WI38 (cell line): ENCODE data around the gene IQSEC1.

ENCODE experiments used
- H3K4me3 ChIP-seq: 2 replicates; pipeline ENCODE4 v1.5.1; 2011; ENCODE audit warnings: low read depth, mild to moderate bottlenecking, control low read depth, low read length
- TF ChIP-seq, protein P1 (sequence below): IDR thresholded peaks from 2 replicates; pipeline ENCODE4 v1.5.1; 2012; ENCODE audit warnings: low read depth, mild to moderate bottlenecking, control low read depth, low read length

Gene IQSEC1

DNA sequence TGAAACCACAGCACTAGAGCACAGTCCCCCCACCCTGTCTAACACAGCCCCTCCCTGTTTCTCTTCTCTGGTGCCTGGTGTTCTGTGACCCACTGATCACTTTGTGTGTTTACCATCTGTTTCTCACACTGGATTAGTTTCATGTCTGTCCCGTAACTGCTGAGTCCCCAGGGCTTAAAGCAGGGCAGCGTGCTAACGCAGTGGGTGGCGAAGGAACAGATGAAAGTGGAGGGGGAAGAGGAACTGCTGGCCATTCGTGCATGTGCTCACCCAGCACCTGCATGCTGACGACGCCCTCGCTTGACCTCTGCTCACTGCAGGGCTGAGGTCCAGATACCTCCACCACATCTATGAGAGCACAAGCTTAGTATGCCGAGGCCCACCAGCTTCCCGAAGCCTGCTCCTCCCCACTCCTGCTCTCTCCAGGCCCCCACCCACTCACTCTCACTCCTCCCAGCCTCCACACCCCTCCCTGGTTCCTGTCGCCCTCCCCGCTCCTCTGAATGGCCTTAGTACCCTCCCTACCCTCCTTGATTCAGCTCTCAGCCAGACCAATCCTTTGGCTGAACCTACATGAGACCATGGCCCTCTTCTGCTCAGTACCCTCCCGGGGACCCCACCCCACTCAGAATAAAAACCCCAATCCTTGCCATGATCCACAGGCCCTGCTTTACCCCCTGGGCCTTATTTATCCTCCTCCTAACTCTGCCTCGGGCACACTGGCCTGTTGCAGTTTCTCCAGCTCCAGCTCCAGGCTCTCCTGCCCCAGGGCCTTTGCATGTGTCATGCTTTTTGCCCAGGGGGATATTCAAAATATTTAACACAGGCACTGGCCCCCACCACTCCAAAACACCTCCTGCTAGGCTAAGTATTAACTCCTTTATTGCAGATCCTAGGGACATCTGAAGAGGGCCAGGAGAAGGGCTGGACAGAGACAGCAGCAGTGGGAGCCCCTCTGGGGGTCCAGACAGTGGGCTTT is 15.1 kb upstream of the IQSEC1 start:
- TF ChIP-seq, protein P1, sequence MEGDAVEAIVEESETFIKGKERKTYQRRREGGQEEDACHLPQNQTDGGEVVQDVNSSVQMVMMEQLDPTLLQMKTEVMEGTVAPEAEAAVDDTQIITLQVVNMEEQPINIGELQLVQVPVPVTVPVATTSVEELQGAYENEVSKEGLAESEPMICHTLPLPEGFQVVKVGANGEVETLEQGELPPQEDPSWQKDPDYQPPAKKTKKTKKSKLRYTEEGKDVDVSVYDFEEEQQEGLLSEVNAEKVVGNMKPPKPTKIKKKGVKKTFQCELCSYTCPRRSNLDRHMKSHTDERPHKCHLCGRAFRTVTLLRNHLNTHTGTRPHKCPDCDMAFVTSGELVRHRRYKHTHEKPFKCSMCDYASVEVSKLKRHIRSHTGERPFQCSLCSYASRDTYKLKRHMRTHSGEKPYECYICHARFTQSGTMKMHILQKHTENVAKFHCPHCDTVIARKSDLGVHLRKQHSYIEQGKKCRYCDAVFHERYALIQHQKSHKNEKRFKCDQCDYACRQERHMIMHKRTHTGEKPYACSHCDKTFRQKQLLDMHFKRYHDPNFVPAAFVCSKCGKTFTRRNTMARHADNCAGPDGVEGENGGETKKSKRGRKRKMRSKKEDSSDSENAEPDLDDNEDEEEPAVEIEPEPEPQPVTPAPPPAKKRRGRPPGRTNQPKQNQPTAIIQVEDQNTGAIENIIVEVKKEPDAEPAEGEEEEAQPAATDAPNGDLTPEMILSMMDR, result no peak
- no peak overlapping the region for H3K4me3 ChIP-seq

GRCh38 chr3:13087320-13087990 is 14.2 kb upstream of the IQSEC1 start:
- TF ChIP-seq, protein P1, result no peak

DNA sequence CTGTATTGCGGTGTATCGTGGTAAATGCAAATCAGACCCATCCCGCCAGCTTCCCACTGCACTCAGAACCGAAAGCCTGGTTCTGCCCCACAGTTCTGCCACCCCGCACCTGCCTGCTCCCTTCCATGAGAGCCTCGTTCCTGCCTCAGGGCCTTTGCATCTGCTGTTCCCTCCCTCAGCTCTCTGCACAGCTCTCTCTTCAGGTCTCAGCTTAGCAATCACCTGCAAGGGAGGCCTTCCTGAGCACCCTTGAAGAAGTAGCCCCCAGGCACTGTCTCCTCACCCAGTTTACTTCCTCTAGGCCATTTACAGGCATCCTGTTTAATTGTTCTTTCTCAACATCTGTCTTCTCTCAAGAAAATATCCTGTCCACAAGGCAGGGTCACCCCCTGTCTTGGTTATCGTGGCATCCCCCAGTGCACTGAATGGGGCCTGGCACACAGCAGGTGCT is 13.3 kb upstream of the IQSEC1 start:
- H3K4me3 ChIP-seq, result no peak overlapping the region
- TF ChIP-seq, protein P1, result no peak

More at GRCh38 chr3:13087320-13087990, 14.2 kb upstream of the IQSEC1 start:
- no peak overlapping the region for H3K4me3 ChIP-seq

GRCh38 chr3:13085846-13086179 is 12.6 kb upstream of the IQSEC1 start:
- TF ChIP-seq, protein P1, result no peak
- H3K4me3 ChIP-seq, result no peak overlapping the region

DNA sequence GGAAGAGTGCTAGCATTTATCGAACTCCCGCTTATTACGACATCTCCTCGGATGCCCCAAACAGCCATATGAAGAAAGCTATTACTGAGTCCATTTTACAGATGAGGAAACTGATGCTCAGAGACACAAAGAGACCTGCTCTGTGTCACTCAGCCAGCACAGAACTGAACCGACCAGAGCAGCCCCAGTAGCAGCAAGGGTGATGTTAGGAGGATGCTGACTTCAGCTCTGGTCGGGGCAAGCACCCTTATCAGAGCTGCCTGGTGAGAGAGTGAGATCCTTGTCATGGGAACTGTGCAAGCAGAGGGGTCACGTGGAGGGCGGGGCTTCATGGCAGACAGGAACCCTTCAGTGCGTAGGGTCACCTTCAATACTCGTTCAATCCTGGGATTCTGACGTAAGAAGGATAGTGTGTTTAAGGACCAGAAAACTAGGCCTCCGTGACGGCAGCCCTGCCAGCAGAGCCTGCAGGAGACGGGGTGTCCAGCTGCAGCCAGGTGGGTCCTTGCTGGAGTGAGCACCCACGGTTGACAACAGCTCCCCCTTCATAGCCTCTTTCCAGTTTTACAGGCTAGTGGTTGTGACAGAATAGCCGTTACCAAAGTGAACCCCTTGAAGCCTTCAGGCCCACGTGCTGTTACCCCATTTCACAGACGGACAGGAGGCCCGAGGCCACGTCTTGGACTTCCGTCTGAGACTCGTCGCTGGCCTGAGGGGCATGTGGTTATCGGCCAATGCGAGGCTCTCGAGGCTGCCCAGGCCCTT is 12.0 kb upstream of the IQSEC1 start:
- no peak overlapping the region for H3K4me3 ChIP-seq
- TF ChIP-seq, protein P1, result no peak

- H3K4me3 ChIP-seq, result no peak overlapping the region
Measured at GRCh38 chr3:13083898-13084297, 10.7 kb upstream of the IQSEC1 start.

More at GRCh38 chr3:13083898-13084297, 10.7 kb upstream of the IQSEC1 start:
- TF ChIP-seq, protein P1, result no peak
